SJCRH30 (cell line): Measurements from ENCODE around the gene KMT5C. TPM values are rescaled to one million over a fixed set of nuclear protein-coding genes. Genes with fewer than 3 reads are reported as not detected.

Experiments used
- DNase-seq, 2 experiments: peaks; one replicate each; pipeline ENCODE4 v3.0.0-alpha.2; 2015 to 2020
- H3K27ac ChIP-seq: fragments of 250-450 bp; sonication (Bioruptor Pico); 2 replicates; pipeline ENCODE4 v1.5.1; 2020; ENCODE audit warnings: mild to moderate bottlenecking, moderate library complexity
- H3K27me3 ChIP-seq: fragments of 250-450 bp; sonication (Bioruptor Pico); 2 replicates; pipeline ENCODE4 v1.5.1; 2020; ENCODE audit warnings: mild to moderate bottlenecking, moderate library complexity
- H3K36me3 ChIP-seq: fragments of 250-450 bp; sonication (Bioruptor Pico); 2 replicates; pipeline ENCODE4 v1.5.1; 2020; ENCODE audit warnings: mild to moderate bottlenecking, moderate library complexity
- H3K4me1 ChIP-seq: fragments of 250-450 bp; sonication (Bioruptor Pico); 2 replicates; pipeline ENCODE4 v1.5.1; 2020; ENCODE audit warnings: mild to moderate bottlenecking, moderate library complexity
- H3K4me3 ChIP-seq: fragments of 250-450 bp; sonication (Bioruptor Pico); 2 replicates; pipeline ENCODE4 v1.5.1; 2020; ENCODE audit warnings: mild to moderate bottlenecking, moderate library complexity
- H3K9me3 ChIP-seq: fragments of 250-450 bp; sonication (Bioruptor Pico); replicated peaks from 2 replicates; pipeline ENCODE4 v1.5.1; 2020; ENCODE audit warnings: mild to moderate bottlenecking, moderate library complexity
- total RNA-seq: library from RNA; depleted of rRNA; stranded (reverse); fragments of >200 nt; shearing (Covaris generic); gene quantifications from 2 replicates; pipeline ENCODE4 v1.2.3, GENCODE V29; 2014

The KMT5C gene
- total RNA-seq, 1 experiment from 2014 or later: 21.2 TPM

- Histone ChIP-seq H3K4me1 (peaks cover 48% of the 10 kb centered on the region), H3K9me3 (no peaks in the 10 kb centered on the region), H3K27me3 (no peaks in the 10 kb centered on the region), H3K27ac (peak overlapping the region; percentile 66), H3K36me3 (no peaks in the 10 kb centered on the region), H3K4me3 (peak overlapping the region; percentile 61)
- peak; percentile 55 to 58 for DNase-seq
These were observed 37.9 kb downstream of the KMT5C start for GRCh38 chr19:55377356-55378131.

- Histone ChIP-seq H3K4me3 (peak overlapping the region; percentile 11; the same call in 1 of the 2 replicates), H3K27me3 (no peaks in the 10 kb centered on the region), H3K36me3 (no peaks in the 10 kb centered on the region), H3K9me3 (no peaks in the 10 kb centered on the region), H3K4me1 (peaks cover 37% of the 10 kb centered on the region), H3K27ac (peak overlapping the region; percentile 76)
- DNase-seq: peak; percentile 98
These were observed 39.5 kb downstream of the KMT5C start for GRCh38 chr19:55379174-55379573.

GRCh38 chr19:55382013-55382412 is 42.3 kb downstream of the KMT5C start:
- Histone ChIP-seq H3K4me1 (peaks cover 23% of the 10 kb centered on the region), H3K36me3 (peaks cover 8% of the 10 kb centered on the region), H3K27me3 (no peaks in the 10 kb centered on the region), H3K4me3 (no peak overlapping the region), H3K27ac (no peak overlapping the region), H3K9me3 (no peaks in the 10 kb centered on the region)
- DNase-seq: no peak

- Histone ChIP-seq H3K4me1 (peaks cover 26% of the 10 kb centered on the region), H3K4me3 (no peak overlapping the region), H3K27ac (no peak overlapping the region), H3K27me3 (no peaks in the 10 kb centered on the region), H3K36me3 (peaks cover 14% of the 10 kb centered on the region), H3K9me3 (no peaks in the 10 kb centered on the region)
- no peak for DNase-seq
These were observed 42.9 kb downstream of the KMT5C start for GRCh38 chr19:55382522-55383054.

GRCh38 chr19:55383279-55384130 is 43.8 kb downstream of the KMT5C start:
- H3K4me3 ChIP-seq: no peak overlapping the region
- H3K27me3 ChIP-seq: no peaks in the 10 kb centered on the region
- no peak overlapping the region for H3K27ac ChIP-seq
- H3K4me1 ChIP-seq: peaks cover 29% of the 10 kb centered on the region
- no peak for DNase-seq
- H3K9me3 ChIP-seq: no peaks in the 10 kb centered on the region
- H3K36me3 ChIP-seq: peaks cover 23% of the 10 kb centered on the region

- no peaks in the 10 kb centered on the region for H3K9me3 ChIP-seq
- H3K27ac ChIP-seq: peak within 1 kb of the TSS; percentile 73
- peaks cover 31% of the 10 kb centered on the region for H3K36me3 ChIP-seq
- peaks cover 24% of the 10 kb centered on the region for H3K4me1 ChIP-seq
- peak within 1 kb of the TSS; percentile 86 for H3K4me3 ChIP-seq
- no peak for DNase-seq
- H3K27me3 ChIP-seq: no peaks in the 10 kb centered on the region
These were observed 44.6 kb downstream of the KMT5C start, which contains the start of gene TMEM238 for GRCh38 chr19:55384131-55384919. Gene TMEM238, minus strand, starts transcription at chr19:55384292. Its CDS starts 33 bp downstream, at chr19:55384259.

GRCh38 chr19:55384920-55385723 is 45.4 kb downstream of the KMT5C start:
- Histone ChIP-seq H3K27ac (peak overlapping the region; percentile 73), H3K4me1 (peaks cover 17% of the 10 kb centered on the region), H3K36me3 (peaks cover 38% of the 10 kb centered on the region), H3K27me3 (no peaks in the 10 kb centered on the region), H3K4me3 (peak overlapping the region; percentile 86), H3K9me3 (no peaks in the 10 kb centered on the region)
- DNase-seq: peak; percentile 95 to 97

- peak; percentile 98 to 99 for DNase-seq
- H3K27me3 ChIP-seq: no peaks in the 10 kb centered on the region
- H3K9me3 ChIP-seq: no peaks in the 10 kb centered on the region
- H3K4me1 ChIP-seq: peaks cover 17% of the 10 kb centered on the region
- peaks cover 42% of the 10 kb centered on the region for H3K36me3 ChIP-seq
- H3K4me3 ChIP-seq: peak within 1 kb of the TSS; percentile 86
- peak within 1 kb of the TSS; percentile 73 for H3K27ac ChIP-seq
These were observed 46.2 kb downstream of the KMT5C start, which contains the start of gene RPL28 for GRCh38 chr19:55385724-55386492. Gene RPL28, plus strand, starts transcription at chr19:55385932. Its CDS starts 426 bp downstream, at chr19:55386358.

GRCh38 chr19:55386493-55386971 is 46.9 kb downstream of the KMT5C start:
- H3K27me3 ChIP-seq: no peaks in the 10 kb centered on the region

GRCh38 chr19:55387736-55388497 is 48.2 kb downstream of the KMT5C start:
- Histone ChIP-seq H3K27ac (no peak overlapping the region), H3K4me3 (peak overlapping the region; percentile 86), H3K4me1 (peaks cover 17% of the 10 kb centered on the region), H3K36me3 (peaks cover 42% of the 10 kb centered on the region), H3K9me3 (no peaks in the 10 kb centered on the region), H3K27me3 (no peaks in the 10 kb centered on the region)
- no peak for DNase-seq

More at GRCh38 chr19:55386493-55386971, 46.9 kb downstream of the KMT5C start:
- H3K9me3 ChIP-seq: no peaks in the 10 kb centered on the region
- H3K4me3 ChIP-seq: peak overlapping the region; percentile 86
- H3K27ac ChIP-seq: peak overlapping the region; percentile 73; the same call in 1 of the 2 replicates
- peaks cover 17% of the 10 kb centered on the region for H3K4me1 ChIP-seq
- H3K36me3 ChIP-seq: peaks cover 42% of the 10 kb centered on the region
- no peak for DNase-seq

GRCh38 chr19:55389386-55390317 is 50.0 kb downstream of the KMT5C start:
- Histone ChIP-seq H3K4me3 (no peak overlapping the region), H3K4me1 (peaks cover 17% of the 10 kb centered on the region), H3K27me3 (no peaks in the 10 kb centered on the region), H3K9me3 (no peaks in the 10 kb centered on the region), H3K36me3 (peaks cover 42% of the 10 kb centered on the region), H3K27ac (no peak overlapping the region)
- no peak for DNase-seq
